Astrocyte (in vitro differentiated cells and primary cell): ENCODE results near the gene STKLD1. TPM values are rescaled to one million over a fixed set of nuclear protein-coding genes. Genes with fewer than 3 reads are reported as not detected.
A peak's percentile ranks its signal among the peaks of the same experiment; 100 is the strongest.
"Not testable (repeated sequence)": the region's sequence is repeated elsewhere in the genome, so short reads cannot be mapped to it uniquely, and the experiment has no call there.

ENCODE experiments used
- DNase-seq: peaks from one replicate; pipeline ENCODE4 v3.0.0-alpha.2; 2010; ENCODE audit warnings: low read depth
- FAIRE-seq: peaks from 2 replicates; lab custom pipeline; 2011; peaks lifted over from hg19 to GRCh38; lab: Jason Lieb, UNC
- H2AFZ ChIP-seq: 2 replicates; pipeline ENCODE4 v1.6.0; 2012; ENCODE audit warnings: low read depth, low read length, inconsistent platforms
- H3K27ac ChIP-seq: 2 replicates; pipeline ENCODE4 v1.5.1; 2011; ENCODE audit warnings: low read depth, low read length, inconsistent platforms
- H3K27me3 ChIP-seq: 2 replicates; pipeline ENCODE4 v1.6.0; 2011; ENCODE audit warnings: low read length, inconsistent platforms; ENCODE audit not compliant: insufficient read depth
- H3K36me3 ChIP-seq: 2 replicates; pipeline ENCODE4 v1.5.1; 2011; ENCODE audit warnings: low read length, inconsistent platforms; ENCODE audit not compliant: insufficient read depth
- H3K4me1 ChIP-seq: 2 replicates; pipeline ENCODE4 v1.5.1; 2011; ENCODE audit warnings: low read length, inconsistent platforms; ENCODE audit not compliant: insufficient read depth
- H3K4me2 ChIP-seq: 2 replicates; pipeline ENCODE4 v1.6.0; 2012; ENCODE audit warnings: low read length, inconsistent platforms
- H3K4me3 ChIP-seq: 2 replicates; pipeline ENCODE4 v1.5.1; 2011; ENCODE audit warnings: low read depth, mild to moderate bottlenecking, low read length, inconsistent platforms; ENCODE audit not compliant: insufficient read depth
- H3K79me2 ChIP-seq: 2 replicates; pipeline ENCODE4 v1.6.0; 2012; ENCODE audit warnings: mild to moderate bottlenecking, low read length, inconsistent platforms; ENCODE audit not compliant: insufficient read depth
- H3K9ac ChIP-seq: 2 replicates; pipeline ENCODE4 v1.6.0; 2012; ENCODE audit warnings: mild to moderate bottlenecking, low read length, inconsistent platforms
- H3K9me3 ChIP-seq: 2 replicates; pipeline ENCODE4 v1.5.1; 2012; ENCODE audit warnings: low read depth, mild to moderate bottlenecking, low read length, inconsistent platforms; ENCODE audit not compliant: insufficient read depth
- H4K20me1 ChIP-seq: 2 replicates; pipeline ENCODE4 v1.6.0; 2012; ENCODE audit warnings: low read length, inconsistent platforms; ENCODE audit not compliant: insufficient read depth
- H3K27ac Mint-ChIP-seq: one replicate; pipeline ENCODE4 v1.8.0; 2021; ENCODE audit warnings: mild to moderate bottlenecking, mixed read lengths; ENCODE audit not compliant: unreplicated experiment
- H3K27me3 Mint-ChIP-seq: one replicate; pipeline ENCODE4 v1.8.0; 2021; ENCODE audit warnings: low read depth, mixed read lengths; ENCODE audit not compliant: unreplicated experiment
- H3K36me3 Mint-ChIP-seq: one replicate; pipeline ENCODE4 v1.8.0; 2021; ENCODE audit warnings: low read depth, mixed read lengths; ENCODE audit not compliant: unreplicated experiment
- H3K4me1 Mint-ChIP-seq: one replicate; pipeline ENCODE4 v1.8.0; 2021; ENCODE audit warnings: low read depth, mixed read lengths; ENCODE audit not compliant: unreplicated experiment
- H3K4me3 Mint-ChIP-seq: one replicate; pipeline ENCODE4 v1.8.0; 2021; ENCODE audit warnings: mild to moderate bottlenecking, moderate library complexity, mixed read lengths; ENCODE audit not compliant: unreplicated experiment
- H3K9me3 Mint-ChIP-seq: one replicate; pipeline ENCODE4 v1.8.0; 2021; ENCODE audit warnings: mild to moderate bottlenecking, mixed read lengths; ENCODE audit not compliant: unreplicated experiment
- EZH2 ChIP-seq: IDR thresholded peaks from 2 replicates; pipeline ENCODE4 v1.6.1; 2012; ENCODE audit warnings: mild to moderate bottlenecking, low read length, inconsistent platforms; ENCODE audit not compliant: insufficient read depth
- total RNA-seq: library from RNA; stranded (reverse); gene quantifications from 2 replicates; pipeline ENCODE4 v1.2.1, GENCODE V29; 2021
- TF ChIP-seq, protein P1 (sequence below): IDR thresholded peaks from 2 replicates; pipeline ENCODE4 v1.5.1; 2011; ENCODE audit warnings: low read depth, mild to moderate bottlenecking, inconsistent platforms, low read length, moderate library complexity; ENCODE audit not compliant: insufficient read depth

Gene STKLD1
- total RNA-seq, 1 donor from 2014 or later, result 0.82 TPM

DNA sequence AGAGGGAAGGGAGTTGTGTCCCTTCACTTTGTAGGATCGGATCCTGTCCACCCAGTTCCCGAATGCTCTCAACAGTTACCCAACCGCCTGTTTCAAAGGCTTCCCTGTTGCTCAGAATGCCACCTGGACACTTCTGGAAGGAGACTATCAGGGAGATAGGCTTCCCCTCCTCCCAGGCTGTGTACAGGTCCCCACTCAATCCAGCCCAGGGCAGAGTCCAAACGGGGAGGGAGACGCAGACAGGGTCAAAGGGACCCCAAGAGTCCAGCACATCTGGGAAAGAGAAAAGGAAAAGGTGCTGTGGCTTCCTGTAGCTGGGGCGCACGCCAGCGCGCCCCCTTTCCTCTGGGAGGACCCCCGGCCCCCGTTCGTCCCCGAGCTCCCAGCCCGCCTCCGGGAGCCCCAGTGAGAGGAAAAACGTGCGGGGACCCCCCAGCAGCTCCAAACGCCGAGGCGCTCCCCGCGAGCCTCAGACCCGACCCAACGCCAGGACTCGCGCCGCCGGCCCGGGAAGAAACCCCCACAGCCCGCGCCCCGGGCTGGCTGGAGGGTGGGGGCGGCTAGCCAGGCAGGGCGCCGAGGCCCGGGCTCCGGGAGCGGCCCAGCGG, 946 bp upstream of the STKLD1 start:
- Mint-ChIP-seq H3K4me1 (peaks cover 32% of the 10 kb centered on the region), H3K4me3 (peak overlapping the region; percentile 99)

DNA sequence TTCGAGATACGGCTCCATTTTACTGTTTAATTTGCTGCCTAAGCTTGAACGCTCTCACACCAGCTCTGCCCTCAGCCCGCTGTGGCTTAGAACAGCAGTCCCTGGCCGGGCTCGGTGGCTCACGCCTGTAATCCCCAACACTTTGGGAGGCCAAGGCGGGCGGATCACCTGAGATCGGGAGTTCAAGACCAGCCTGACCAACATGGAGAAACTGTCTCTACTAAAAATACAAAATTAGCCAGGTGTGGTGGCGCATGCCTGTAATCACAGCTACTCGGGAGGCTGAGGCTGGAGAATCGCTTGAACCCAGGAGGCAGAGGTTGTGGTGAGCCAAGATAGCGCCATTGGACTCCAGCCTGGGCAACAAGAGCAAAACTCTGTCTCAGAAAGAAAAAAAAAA, 1.1 kb downstream of the STKLD1 start:
- not testable (repeated sequence) for H3K9me3 Mint-ChIP-seq, H3K9me3 ChIP-seq, FAIRE-seq, H3K4me2 ChIP-seq, H3K27me3 Mint-ChIP-seq, H3K4me3 ChIP-seq, H3K27me3 ChIP-seq, H3K36me3 ChIP-seq, H3K9ac ChIP-seq, H3K36me3 Mint-ChIP-seq, H2AFZ ChIP-seq, H3K27ac Mint-ChIP-seq, H3K27ac ChIP-seq, DNase-seq
- Mint-ChIP-seq H3K4me1 (peaks cover 13% of the 10 kb centered on the region), H3K4me3 (peak overlapping the region; percentile 76)
- H3K4me1 ChIP-seq, result peaks cover 16% of the 10 kb centered on the region
- peaks cover 31% of the 10 kb centered on the region for H4K20me1 ChIP-seq
- H3K79me2 ChIP-seq, result peaks cover 36% of the 10 kb centered on the region

More for the DNA sequence above, 946 bp upstream of the STKLD1 start:
- Histone ChIP-seq H3K36me3 (peaks cover 22% of the 10 kb centered on the region), H3K4me1 (peaks cover 37% of the 10 kb centered on the region), H2AFZ (no peak overlapping the region), H3K9me3 (no peaks in the 10 kb centered on the region), H3K79me2 (peaks cover 57% of the 10 kb centered on the region), H3K27me3 (no peaks in the 10 kb centered on the region), H4K20me1 (peaks cover 51% of the 10 kb centered on the region), H3K4me3 (peak overlapping the region; percentile 83), H3K9ac (peak overlapping the region; percentile 99), H3K27ac (peak overlapping the region; percentile 92), H3K4me2 (peak overlapping the region; percentile 84)
- FAIRE-seq, result no peak
- Mint-ChIP-seq H3K9me3 (no peaks in the 10 kb centered on the region), H3K27ac (peak overlapping the region; percentile 99), H3K27me3 (no peaks in the 10 kb centered on the region), H3K36me3 (peaks cover 5% of the 10 kb centered on the region)
- no peak for TF ChIP-seq EZH2
- TF ChIP-seq, protein P1, sequence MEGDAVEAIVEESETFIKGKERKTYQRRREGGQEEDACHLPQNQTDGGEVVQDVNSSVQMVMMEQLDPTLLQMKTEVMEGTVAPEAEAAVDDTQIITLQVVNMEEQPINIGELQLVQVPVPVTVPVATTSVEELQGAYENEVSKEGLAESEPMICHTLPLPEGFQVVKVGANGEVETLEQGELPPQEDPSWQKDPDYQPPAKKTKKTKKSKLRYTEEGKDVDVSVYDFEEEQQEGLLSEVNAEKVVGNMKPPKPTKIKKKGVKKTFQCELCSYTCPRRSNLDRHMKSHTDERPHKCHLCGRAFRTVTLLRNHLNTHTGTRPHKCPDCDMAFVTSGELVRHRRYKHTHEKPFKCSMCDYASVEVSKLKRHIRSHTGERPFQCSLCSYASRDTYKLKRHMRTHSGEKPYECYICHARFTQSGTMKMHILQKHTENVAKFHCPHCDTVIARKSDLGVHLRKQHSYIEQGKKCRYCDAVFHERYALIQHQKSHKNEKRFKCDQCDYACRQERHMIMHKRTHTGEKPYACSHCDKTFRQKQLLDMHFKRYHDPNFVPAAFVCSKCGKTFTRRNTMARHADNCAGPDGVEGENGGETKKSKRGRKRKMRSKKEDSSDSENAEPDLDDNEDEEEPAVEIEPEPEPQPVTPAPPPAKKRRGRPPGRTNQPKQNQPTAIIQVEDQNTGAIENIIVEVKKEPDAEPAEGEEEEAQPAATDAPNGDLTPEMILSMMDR, result no peak
- DNase-seq, result peak; percentile 17

DNA sequence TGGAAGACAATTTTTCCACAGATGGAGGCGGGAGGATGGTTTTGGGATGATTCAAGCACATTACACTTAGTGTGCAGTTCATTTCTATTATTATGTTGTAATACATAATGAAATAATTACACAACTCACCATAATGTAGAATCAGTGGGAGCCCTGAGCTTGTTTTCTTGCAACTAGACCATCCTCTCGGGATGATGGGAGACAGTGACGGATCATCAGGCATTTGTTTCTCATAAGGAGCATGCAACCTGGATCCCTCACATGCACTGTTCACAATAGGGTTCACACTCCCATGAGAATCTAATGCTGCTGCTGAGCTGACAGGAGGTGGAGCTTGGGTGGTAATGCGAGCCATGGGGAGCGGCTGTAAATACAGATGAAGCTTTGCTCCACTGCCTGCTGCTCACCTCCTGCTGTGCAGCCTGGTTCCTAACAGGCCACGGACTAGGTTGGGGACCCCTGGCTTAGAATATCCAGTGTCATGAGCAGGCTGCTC, 1.6 kb downstream of the STKLD1 start:
- H3K9me3 Mint-ChIP-seq, result peaks cover 1% of the 10 kb centered on the region
- no peak overlapping the region for H3K27ac Mint-ChIP-seq
- Histone ChIP-seq H3K36me3 (peaks cover 4% of the 10 kb centered on the region), H3K9ac (no peak overlapping the region), H3K4me2 (no peak overlapping the region), H2AFZ (no peak overlapping the region), H3K4me1 (peaks cover 11% of the 10 kb centered on the region), H3K27ac (no peak overlapping the region), H3K4me3 (no peak overlapping the region), H3K9me3 (no peaks in the 10 kb centered on the region), H3K79me2 (peaks cover 31% of the 10 kb centered on the region), H3K27me3 (no peaks in the 10 kb centered on the region), H4K20me1 (peaks cover 26% of the 10 kb centered on the region)
- peaks cover 8% of the 10 kb centered on the region for H3K4me1 Mint-ChIP-seq
- no peak for FAIRE-seq
- H3K4me3 Mint-ChIP-seq, result peak overlapping the region; percentile 76
- DNase-seq, result no peak
- TF ChIP-seq, protein P1, result no peak
- no peak for TF ChIP-seq EZH2
- H3K36me3 Mint-ChIP-seq, result peaks cover 1% of the 10 kb centered on the region
- H3K27me3 Mint-ChIP-seq, result no peaks in the 10 kb centered on the region
